CD4-positive, alpha-beta T cell (primary cell): ENCODE data around the gene AAMDC. TPM values are rescaled to one million over a fixed set of nuclear protein-coding genes. Genes with fewer than 3 reads are reported as not detected.

Experiments
- ATAC-seq: fragments of 200-7000 bp; cut with Tn5 transposase; one replicate; pipeline ENCODE4 v1.10.0; 2022; ENCODE audit warnings: mild to moderate bottlenecking; ENCODE audit not compliant: poor library complexity
- CTCF ChIA-PET: fragments of 350-600 bp; sonication (Branson Sonifier 250); formaldehyde crosslinking; loops from one replicate; lab custom pipeline; 2021; ENCODE audit warnings: antibody characterized with exemption, inconsistent platforms; lab: Charles Lee
- POLR2A ChIA-PET: fragments of 350-600 bp; sonication (Branson Sonifier 250); formaldehyde crosslinking; loops from one replicate; lab custom pipeline; 2021; ENCODE audit warnings: antibody characterized with exemption, inconsistent platforms; lab: Charles Lee
- DNase-seq, 14 experiments: peaks; one replicate each; pipeline ENCODE4 v3.0.0-alpha.2; 2013 to 2020; ENCODE audit warnings: mixed read lengths in 2 of 14
- H3K27ac ChIP-seq, 2 donors: one replicate each; pipeline versions ENCODE4 v1.5.1 to v1.7.0; 2013; ENCODE audit warnings: low read length in 2 of 2, low read depth in 1 of 2, mild to moderate bottlenecking in 1 of 2
- H3K27me3 ChIP-seq, 2 experiments: 1 replicate in 1 of 2; 2 replicates in 1 of 2; pipeline versions ENCODE4 v1.6.1 to v1.7.0; 2013; ENCODE audit warnings: low read length in 2 of 2, control low read depth in 1 of 2, mild to moderate bottlenecking in 1 of 2, moderate library complexity in 1 of 2; ENCODE audit not compliant: insufficient read depth in 2 of 2, control insufficient read depth in 1 of 2
- H3K36me3 ChIP-seq: one replicate; pipeline ENCODE4 v1.6.1; 2013; ENCODE audit warnings: low read length, control low read depth; ENCODE audit not compliant: insufficient read depth
- H3K4me1 ChIP-seq: one replicate; pipeline ENCODE4 v1.6.1; 2013; ENCODE audit warnings: low read length, control low read depth; ENCODE audit not compliant: insufficient read depth
- H3K4me3 ChIP-seq: one replicate; pipeline ENCODE4 v1.5.1; 2013; ENCODE audit warnings: mild to moderate bottlenecking, low read length, moderate library complexity
- H3K9me3 ChIP-seq, 2 experiments: 1 replicate in 1 of 2; 2 replicates in 1 of 2; pipeline versions ENCODE4 v1.6.1 to v1.7.0; 2013; ENCODE audit warnings: low read length in 2 of 2, mild to moderate bottlenecking in 2 of 2, control low read depth in 1 of 2, moderate library complexity in 1 of 2; ENCODE audit not compliant: control insufficient read depth in 1 of 2, insufficient read depth in 1 of 2
- H3K27ac Mint-ChIP-seq: one replicate; pipeline ENCODE4 v1.8.0; 2020; ENCODE audit warnings: mixed read lengths
- H3K27me3 Mint-ChIP-seq: one replicate; pipeline ENCODE4 v1.8.0; 2021; ENCODE audit warnings: mixed read lengths
- H3K36me3 Mint-ChIP-seq: one replicate; pipeline ENCODE4 v1.8.0; 2021; ENCODE audit warnings: low read depth, mixed read lengths
- H3K4me1 Mint-ChIP-seq: one replicate; pipeline ENCODE4 v1.8.0; 2021; ENCODE audit warnings: low read depth, mixed read lengths
- H3K4me3 Mint-ChIP-seq: one replicate; pipeline ENCODE4 v1.8.0; 2020; ENCODE audit warnings: mild to moderate bottlenecking, mixed read lengths
- H3K9me3 Mint-ChIP-seq: one replicate; pipeline ENCODE4 v1.8.0; 2020; ENCODE audit warnings: mixed read lengths
- intact Hi-C, 2 experiments: fragments of 100-400 bp; cut with DNase I in 1 of 2; cut with micrococcal nuclease in 1 of 2; formaldehyde crosslinking; loops; one replicate each; pipeline versions ENCODE4 v1.15.1 to v1.9.0; 2023 to 2025; cut with DNase I, micrococcal nuclease
- total RNA-seq, 174 experiments: library from RNA in 2 of 174; stranded (reverse) in 2 of 174; gene quantifications; one replicate each; pipeline ENCODE4 v1.2.3 and lab custom pipeline; 2021 to 2026
- TF ChIP-seq, protein P1 (sequence below): fragments of 200-600 bp; IDR thresholded peaks from one replicate; pipeline ENCODE4 v1.8.0; 2022; ENCODE audit warnings: antibody characterized with exemption, mild to moderate bottlenecking

AAMDC gene
- total RNA-seq, 2 experiments from 2014 or later: 1.5 to 2.1 TPM

DNA sequence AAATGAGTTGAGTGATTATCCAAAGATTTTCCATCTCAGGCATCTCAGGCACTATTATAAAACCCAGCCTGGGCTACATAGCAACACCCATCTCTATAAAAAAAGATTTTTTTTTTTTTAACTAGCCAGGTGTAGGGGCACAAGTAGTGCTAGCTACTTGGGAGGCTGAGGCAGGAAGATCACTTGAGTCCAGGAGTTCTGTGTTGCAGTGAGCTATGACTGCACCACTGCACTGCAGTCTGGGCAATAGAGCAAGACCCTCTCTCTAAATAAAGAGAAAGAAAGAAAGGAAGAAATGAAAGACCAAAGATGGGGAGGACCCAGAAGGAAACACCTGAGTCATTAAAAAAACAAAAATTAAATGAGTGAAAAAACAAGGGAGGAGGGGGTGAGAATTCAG lies 14.5 kb upstream of the AAMDC start:
- ChIA-PET POLR2A (interaction anchor here (0.7 to 1.1 kb wide), 2 partner anchors 13 to 273 kb away, joined by 3 read pairs; no protein-coding TSS in a partner anchor), CTCF (no interaction called here)
- DNase-seq: no peak
- TF ChIP-seq, protein P1, sequence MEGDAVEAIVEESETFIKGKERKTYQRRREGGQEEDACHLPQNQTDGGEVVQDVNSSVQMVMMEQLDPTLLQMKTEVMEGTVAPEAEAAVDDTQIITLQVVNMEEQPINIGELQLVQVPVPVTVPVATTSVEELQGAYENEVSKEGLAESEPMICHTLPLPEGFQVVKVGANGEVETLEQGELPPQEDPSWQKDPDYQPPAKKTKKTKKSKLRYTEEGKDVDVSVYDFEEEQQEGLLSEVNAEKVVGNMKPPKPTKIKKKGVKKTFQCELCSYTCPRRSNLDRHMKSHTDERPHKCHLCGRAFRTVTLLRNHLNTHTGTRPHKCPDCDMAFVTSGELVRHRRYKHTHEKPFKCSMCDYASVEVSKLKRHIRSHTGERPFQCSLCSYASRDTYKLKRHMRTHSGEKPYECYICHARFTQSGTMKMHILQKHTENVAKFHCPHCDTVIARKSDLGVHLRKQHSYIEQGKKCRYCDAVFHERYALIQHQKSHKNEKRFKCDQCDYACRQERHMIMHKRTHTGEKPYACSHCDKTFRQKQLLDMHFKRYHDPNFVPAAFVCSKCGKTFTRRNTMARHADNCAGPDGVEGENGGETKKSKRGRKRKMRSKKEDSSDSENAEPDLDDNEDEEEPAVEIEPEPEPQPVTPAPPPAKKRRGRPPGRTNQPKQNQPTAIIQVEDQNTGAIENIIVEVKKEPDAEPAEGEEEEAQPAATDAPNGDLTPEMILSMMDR: no peak
- no peak overlapping the region for H3K4me3 Mint-ChIP-seq
- H3K4me3 ChIP-seq: no peak overlapping the region
- intact Hi-C loops: no loop called here
- H3K9me3 ChIP-seq: no peaks in the 10 kb centered on the region
- no peak overlapping the region for H3K27ac ChIP-seq
- H3K4me1 ChIP-seq: peaks cover 16% of the 10 kb centered on the region
- H3K4me1 Mint-ChIP-seq: peaks cover 71% of the 10 kb centered on the region
- peaks cover 50% of the 10 kb centered on the region for H3K36me3 Mint-ChIP-seq
- H3K27ac Mint-ChIP-seq: peak overlapping the region; percentile 11
- no peaks in the 10 kb centered on the region for H3K27me3 Mint-ChIP-seq
- no peak for ATAC-seq
- H3K9me3 Mint-ChIP-seq: no peaks in the 10 kb centered on the region
- peaks cover 25% of the 10 kb centered on the region for H3K36me3 ChIP-seq
- no peaks in the 10 kb centered on the region for H3K27me3 ChIP-seq

DNA sequence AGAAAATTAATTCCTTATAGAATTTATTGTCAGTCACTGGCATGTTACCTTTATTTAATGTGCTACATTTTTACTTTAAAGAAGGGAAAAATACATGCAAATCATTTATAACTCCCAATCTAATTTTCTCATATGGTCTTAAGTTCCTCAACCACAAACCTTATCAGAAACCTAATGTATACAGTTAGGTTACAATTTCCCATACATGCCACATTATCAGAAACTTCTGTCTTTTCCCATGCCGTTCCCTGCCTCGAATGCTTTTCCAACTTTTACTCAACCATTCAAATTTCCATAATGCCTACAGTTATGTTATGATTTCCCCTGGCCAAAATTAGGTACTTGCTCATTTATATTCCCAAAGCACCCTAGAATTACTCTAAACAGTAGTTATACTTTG lies 14.0 kb upstream of the AAMDC start:
- Mint-ChIP-seq H3K27me3 (no peaks in the 10 kb centered on the region), H3K9me3 (no peaks in the 10 kb centered on the region), H3K36me3 (peaks cover 56% of the 10 kb centered on the region), H3K4me3 (no peak overlapping the region), H3K4me1 (peaks cover 69% of the 10 kb centered on the region), H3K27ac (no peak overlapping the region)
- Histone ChIP-seq H3K4me3 (no peak overlapping the region), H3K9me3 (no peaks in the 10 kb centered on the region), H3K27ac (no peak overlapping the region), H3K4me1 (peaks cover 12% of the 10 kb centered on the region), H3K36me3 (peaks cover 24% of the 10 kb centered on the region), H3K27me3 (no peaks in the 10 kb centered on the region)
- no peak for ATAC-seq
- ChIA-PET CTCF (no interaction called here), POLR2A (interaction anchor here (0.7 to 1.1 kb wide), 2 partner anchors 13 to 272 kb away, joined by 3 read pairs; no protein-coding TSS in a partner anchor)
- DNase-seq: no peak
- TF ChIP-seq, protein P1: no peak
- intact Hi-C loops: no loop called here

DNA sequence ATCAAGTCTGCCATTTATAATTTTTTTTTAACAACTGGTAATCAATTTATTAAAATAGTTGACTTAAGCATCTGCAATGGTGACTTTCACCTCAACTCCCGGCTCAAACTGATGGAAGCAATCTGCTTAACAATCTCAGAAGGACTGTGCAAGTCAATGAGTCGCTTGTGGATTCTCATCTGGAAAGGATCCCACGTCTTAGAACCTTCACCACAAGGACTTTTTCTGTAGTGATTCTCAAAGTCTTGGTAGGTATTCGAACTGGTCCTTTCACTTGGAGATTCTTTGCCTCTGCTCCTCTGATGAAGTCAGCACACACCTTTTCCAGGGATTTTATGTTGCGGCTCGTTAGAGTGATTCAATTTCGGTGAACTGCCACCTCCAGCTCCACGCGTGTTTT lies 7.7 kb upstream of the AAMDC start:
- DNase-seq (no peak), ATAC-seq (no peak)
- Histone ChIP-seq H3K27ac (no peak overlapping the region), H3K36me3 (peaks cover 31% of the 10 kb centered on the region), H3K27me3 (no peaks in the 10 kb centered on the region), H3K9me3 (peaks cover 0 to 4% of the 10 kb centered on the region in 2 experiments), H3K4me3 (no peak overlapping the region), H3K4me1 (peaks cover 24% of the 10 kb centered on the region)
- Mint-ChIP-seq H3K27me3 (no peaks in the 10 kb centered on the region), H3K9me3 (peaks cover 2% of the 10 kb centered on the region), H3K4me3 (no peak overlapping the region), H3K4me1 (peaks cover 70% of the 10 kb centered on the region), H3K27ac (no peak overlapping the region), H3K36me3 (peaks cover 66% of the 10 kb centered on the region)
- intact Hi-C loops: no loop called here
- TF ChIP-seq, protein P1: no peak
- CTCF ChIA-PET: no interaction called here
- POLR2A ChIA-PET: no interaction called here
